IMR-90 (cell line): ENCODE measurements around the gene C22orf39. TPM values are rescaled to one million over a fixed set of nuclear protein-coding genes. Genes with fewer than 3 reads are reported as not detected.

Experiments
- ATAC-seq: fragments of 200-7000 bp; cut with Tn5 transposase; 2 replicates; pipeline ENCODE4 v1.9.1; 2020; ENCODE audit warnings: low read depth, mild to moderate bottlenecking, moderate library complexity
- BruUV-seq: library from RNA; stranded (reverse); fragments of 400-500 nt; replicated peaks from 2 replicates; lab custom pipeline; 2021; lab: Mats Ljungman, UMichigan
- CTCF ChIA-PET: fragments of 300-600 bp; formaldehyde crosslinking; extraction: SDS; loops from one replicate; lab custom pipeline; 2021; ENCODE audit warnings: antibody characterized with exemption; lab: Yijun Ruan, JAX
- POLR2A ChIA-PET: fragments of 300-600 bp; sonication (Branson Sonifier 250); formaldehyde crosslinking; loops from one replicate; lab custom pipeline; 2022; ENCODE audit warnings: antibody characterized with exemption; ENCODE audit not compliant: unreplicated experiment; lab: Charles Lee
- DNase-seq: peaks from one replicate; pipeline ENCODE4 v3.0.0; 2013
- H2AFZ ChIP-seq: replicated peaks from 2 replicates; pipeline ENCODE3; 2013; ENCODE audit warnings: low read length, mild to moderate bottlenecking; ENCODE audit not compliant: poor library complexity
- H2AK5ac ChIP-seq: 2 replicates; pipeline ENCODE4 v1.6.1; 2013; ENCODE audit warnings: low read depth, low read length, inconsistent platforms
- H2AK9ac ChIP-seq: replicated peaks from 2 replicates; pipeline ENCODE3; 2013; ENCODE audit warnings: mild to moderate bottlenecking, low read depth, low read length, moderate library complexity; ENCODE audit not compliant: poor library complexity
- H2BK120ac ChIP-seq: 2 replicates; pipeline ENCODE4 v1.6.1; 2013; ENCODE audit warnings: low read depth, low read length, inconsistent platforms
- H2BK15ac ChIP-seq: 3 replicates; pipeline ENCODE4 v1.6.1; 2013; ENCODE audit warnings: low read depth, low read length, inconsistent platforms
- H2BK20ac ChIP-seq: 2 replicates; pipeline ENCODE4 v1.6.1; 2013; ENCODE audit warnings: low read depth, mild to moderate bottlenecking, inconsistent platforms, low read length, moderate library complexity
- H2BK5ac ChIP-seq: 2 replicates; pipeline ENCODE4 v1.6.1; 2013; ENCODE audit warnings: mild to moderate bottlenecking, low read depth, low read length, inconsistent platforms; ENCODE audit not compliant: poor library complexity, severe bottlenecking
- H3K14ac ChIP-seq: replicated peaks from 2 replicates; pipeline ENCODE4 v1.6.1; 2013; ENCODE audit warnings: low read depth, low read length, inconsistent platforms
- H3K18ac ChIP-seq: 2 replicates; pipeline ENCODE4 v1.6.1; 2013; ENCODE audit warnings: low read depth, low read length, control low read depth
- H3K23ac ChIP-seq: 2 replicates; pipeline ENCODE4 v1.6.1; 2013; ENCODE audit warnings: low read depth, low read length, inconsistent platforms
- H3K27ac ChIP-seq: 2 replicates; pipeline ENCODE4 v1.5.1; 2013; ENCODE audit warnings: mild to moderate bottlenecking, control low read depth, low read length; ENCODE audit not compliant: insufficient read depth
- H3K27me3 ChIP-seq: 2 replicates; pipeline ENCODE4 v1.6.1; 2013; ENCODE audit warnings: low read length; ENCODE audit not compliant: control insufficient read depth, insufficient read depth
- H3K36me3 ChIP-seq: 2 replicates; pipeline ENCODE4 v1.6.1; 2013; ENCODE audit warnings: low read length, mixed read lengths; ENCODE audit not compliant: control insufficient read depth, insufficient read depth
- H3K4ac ChIP-seq: 2 replicates; pipeline ENCODE4 v1.6.1; 2013; ENCODE audit warnings: low read depth, low read length, inconsistent platforms
- H3K4me1 ChIP-seq: 2 replicates; pipeline ENCODE4 v1.6.1; 2013; ENCODE audit warnings: low read length, mixed read lengths; ENCODE audit not compliant: control insufficient read depth, insufficient read depth
- H3K4me2 ChIP-seq: 2 replicates; pipeline ENCODE4 v1.6.1; 2013; ENCODE audit warnings: low read depth, mild to moderate bottlenecking, control low read depth, low read length, moderate library complexity
- H3K4me3 ChIP-seq: 2 replicates; pipeline ENCODE4 v1.5.1; 2013; ENCODE audit warnings: low read depth, mild to moderate bottlenecking, control low read depth, low read length, moderate library complexity; ENCODE audit not compliant: insufficient read depth
- H3K56ac ChIP-seq: 2 replicates; pipeline ENCODE4 v1.6.1; 2013; ENCODE audit warnings: low read length, inconsistent platforms; ENCODE audit not compliant: insufficient read depth; ENCODE audit errors: extremely low read depth
- H3K79me1 ChIP-seq, 2 experiments: 2 replicates each; pipeline ENCODE4 v1.6.1; 2013; ENCODE audit warnings: low read length in 2 of 2, inconsistent platforms in 1 of 2, low read depth in 1 of 2
- H3K9ac ChIP-seq: 2 replicates; pipeline ENCODE4 v1.6.1; 2013; ENCODE audit warnings: low read depth, low read length, control low read depth
- H3K9me1 ChIP-seq: 2 replicates; pipeline ENCODE4 v1.6.1; 2013; ENCODE audit warnings: low read length, inconsistent platforms; ENCODE audit not compliant: insufficient read depth
- H3K9me3 ChIP-seq: 2 replicates; pipeline ENCODE4 v1.6.1; 2013; ENCODE audit warnings: low read length; ENCODE audit not compliant: control insufficient read depth, insufficient read depth
- H4K20me1 ChIP-seq: 2 replicates; pipeline ENCODE4 v1.6.1; 2013; ENCODE audit warnings: low read length, inconsistent platforms; ENCODE audit not compliant: insufficient read depth
- H4K5ac ChIP-seq: 2 replicates; pipeline ENCODE4 v1.6.1; 2013; ENCODE audit warnings: mild to moderate bottlenecking, low read depth, low read length, control low read depth
- H4K8ac ChIP-seq, 2 experiments: 2 replicates each; pipeline ENCODE4 v1.6.1; 2013; ENCODE audit warnings: low read depth in 2 of 2, low read length in 2 of 2, control low read depth in 1 of 2, inconsistent platforms in 1 of 2
- H4K91ac ChIP-seq: 2 replicates; pipeline ENCODE4 v1.6.1; 2013; ENCODE audit warnings: low read depth, low read length, inconsistent platforms; ENCODE audit not compliant: insufficient read depth
- CHD1 ChIP-seq: IDR thresholded peaks from 2 replicates; pipeline ENCODE4 v1.6.1; 2012; ENCODE audit warnings: low read depth, low read length, improper control_type of control experiment
- MAFK ChIP-seq: IDR thresholded peaks from 2 replicates; pipeline ENCODE4 v1.6.1; 2012; ENCODE audit warnings: low read depth, low read length, improper control_type of control experiment
- MAZ ChIP-seq: IDR thresholded peaks from 2 replicates; pipeline ENCODE4 v1.6.1; 2012; ENCODE audit warnings: low read depth, mild to moderate bottlenecking, low read length, improper control_type of control experiment, moderate library complexity, borderline replicate concordance
- MXI1 ChIP-seq: IDR thresholded peaks from 2 replicates; pipeline ENCODE4 v1.6.1; 2012; ENCODE audit warnings: low read depth, mild to moderate bottlenecking, low read length, moderate library complexity, borderline replicate concordance
- NFE2L2 ChIP-seq: fragments of 150-350 bp; IDR thresholded peaks from 2 replicates; pipeline ENCODE4 v1.6.1; 2016; ENCODE audit warnings: low read depth, mild to moderate bottlenecking, low read length
- POLR2A ChIP-seq: IDR thresholded peaks from 2 replicates; pipeline ENCODE4 v1.6.1; 2012; ENCODE audit warnings: mild to moderate bottlenecking, low read depth, low read length
- RAD21 ChIP-seq: IDR thresholded peaks from 2 replicates; pipeline ENCODE4 v1.6.1; 2012; ENCODE audit warnings: low read length, improper control_type of control experiment
- RCOR1 ChIP-seq: IDR thresholded peaks from 2 replicates; pipeline ENCODE4 v1.6.1; 2012; ENCODE audit warnings: mild to moderate bottlenecking, low read length, improper control_type of control experiment; ENCODE audit not compliant: insufficient replicate concordance
- RFX5 ChIP-seq: IDR thresholded peaks from 2 replicates; pipeline ENCODE4 v1.8.0; 2012; ENCODE audit warnings: low read depth, mild to moderate bottlenecking, low read length, moderate library complexity
- SMC3 ChIP-seq: fragments of 150-350 bp; IDR thresholded peaks from 2 replicates; pipeline ENCODE4 v1.6.1; 2016; ENCODE audit warnings: low read depth, mild to moderate bottlenecking, antibody characterized with exemption, low read length, moderate library complexity
- WGBS, 2 experiments: methylation state at CpG; one replicate each; pipeline versions ENCODE4 v1.1.5 to v1.1.7; 2013; ENCODE audit warnings: missing lambda C conversion rate in 2 of 2; ENCODE audit not compliant: insufficient read length in 1 of 2; ENCODE audit errors: extremely low coverage in 2 of 2; 5-methylcytosine and 5-hydroxymethylcytosine counted together
- dilution Hi-C: fragments of 300-500 bp; cut with HindIII; formaldehyde crosslinking; loops from one replicate; pipeline ENCODE4 v1.14.3; 2018; ENCODE audit warnings: low sequenced_read_pairs; ENCODE audit not compliant: unreplicated experiment
- in situ Hi-C: fragments of 300-500 bp; cut with MboI; formaldehyde crosslinking; loops from 3 replicates; pipeline ENCODE4 v1.14.3; 2019; ENCODE audit warnings: low sequenced_read_pairs, inconsistent platforms, mixed read lengths
- intact Hi-C: fragments of 100-400 bp; cut with micrococcal nuclease; formaldehyde crosslinking; loops from 2 replicates; pipeline ENCODE4 v1.10.0; 2022
- polyA plus RNA-seq, 3 experiments: library from polyadenylated mRNA; depleted of rRNA; stranded (reverse); fragments of >200 nt; gene quantifications; 2 replicates each; pipeline ENCODE4 v1.2.3, GENCODE V29; 2012; ENCODE audit warnings: low replicate concordance in 1 of 3
- total RNA-seq: library from RNA; depleted of rRNA; stranded (reverse); fragments of >200 nt; gene quantifications from 2 replicates; pipeline ENCODE4 v1.2.3, GENCODE V29; 2012
- TF ChIP-seq, protein P1 (sequence below): conservative IDR thresholded peaks from 2 replicates; pipeline ENCODE4 v1.5.1; 2012; ENCODE audit warnings: mild to moderate bottlenecking, low read depth, low read length, improper control_type of control experiment
- TF ChIP-seq, protein P2 (sequence below): fragments of 150-350 bp; IDR thresholded peaks from 2 replicates; pipeline ENCODE4 v1.6.1; 2016; ENCODE audit warnings: low read depth, mild to moderate bottlenecking, low read length, moderate library complexity, borderline replicate concordance

C22orf39 gene
- total and polyA plus RNA-seq, 2 of the 4 experiments (the other 2 are of a cell fraction): 8.2 to 8.9 TPM

DNA sequence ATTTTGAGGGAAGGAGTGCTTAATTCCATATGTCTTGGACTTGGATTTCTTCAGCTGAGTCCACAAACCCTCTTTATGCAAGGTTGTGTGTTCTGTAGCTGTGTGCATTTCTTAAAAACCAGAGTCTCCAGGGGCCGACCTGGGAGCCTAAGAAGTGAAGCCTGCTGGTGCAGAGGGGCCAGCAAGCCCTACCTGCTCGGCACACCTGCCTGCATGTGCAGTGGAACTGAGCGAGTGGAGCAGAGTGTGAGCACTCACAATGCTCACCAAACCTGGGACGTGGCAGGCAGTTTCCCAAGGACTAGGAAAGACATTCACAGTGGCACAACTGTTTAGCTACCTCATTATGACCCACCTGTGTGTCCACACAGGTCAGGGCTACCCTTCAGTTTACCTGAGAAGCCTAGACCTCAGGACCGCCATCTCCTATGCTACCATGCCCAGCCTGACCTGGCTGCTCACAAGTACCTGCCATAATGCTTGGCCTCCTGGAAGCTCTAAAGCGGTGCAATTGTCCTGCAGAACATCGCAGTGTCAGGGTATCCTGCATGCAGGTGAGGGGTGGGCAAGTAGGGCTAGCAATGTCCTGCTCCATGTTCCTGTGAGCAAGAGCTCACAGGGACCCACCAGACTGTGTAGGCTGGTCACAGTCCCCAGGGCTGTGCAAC lies 3.8 kb downstream of the C22orf39 start:
- no peak overlapping the region for H3K4me3 ChIP-seq
- H3K18ac ChIP-seq: no peak overlapping the region
- no peak overlapping the region for H3K14ac ChIP-seq
- intact Hi-C loops (no loop called here), dilution Hi-C loops (no loop called here), in situ Hi-C loops (loop anchor here (10.0 kb wide), 1 partner anchor 59 kb away; no protein-coding TSS in a partner anchor)
- H3K27ac ChIP-seq: no peak overlapping the region
- 100% methylated on average over 3 of the region's 7 CpGs; no CpG with 5 or more reads in 1 of the 2 experiments for WGBS, 2 experiments
- no peak overlapping the region for H2AK5ac ChIP-seq
- H2BK15ac ChIP-seq: no peak overlapping the region
- BruUV-seq: no TSS peak
- no peak overlapping the region for H3K9ac ChIP-seq
- H2AK9ac ChIP-seq: no peak overlapping the region
- H3K9me3 ChIP-seq: no peaks in the 10 kb centered on the region
- H2BK5ac ChIP-seq: no peak overlapping the region
- no peak overlapping the region for H2BK20ac ChIP-seq
- H2AFZ ChIP-seq: no peak overlapping the region
- peaks cover 36 to 64% of the 10 kb centered on the region in 2 experiments for H3K79me1 ChIP-seq
- no peak overlapping the region for H4K91ac ChIP-seq
- no peak overlapping the region for H4K5ac ChIP-seq
- H3K56ac ChIP-seq: no peak overlapping the region
- ChIA-PET POLR2A (no interaction called here), CTCF (interaction anchor here (0.6 kb wide), 1 partner anchor 47 kb away, joined by 3 read pairs; no protein-coding TSS in a partner anchor)
- H3K27me3 ChIP-seq: no peaks in the 10 kb centered on the region
- H3K4me1 ChIP-seq: peaks cover 9% of the 10 kb centered on the region
- H3K9me1 ChIP-seq: peaks cover 9% of the 10 kb centered on the region; the same call in 1 of the 2 replicates
- no peak for TF ChIP-seq POLR2A
- TF ChIP-seq MAFK: no peak
- no peak for TF ChIP-seq RAD21
- no peak for TF ChIP-seq MAZ
- no peak for TF ChIP-seq RFX5
- TF ChIP-seq, protein P1, sequence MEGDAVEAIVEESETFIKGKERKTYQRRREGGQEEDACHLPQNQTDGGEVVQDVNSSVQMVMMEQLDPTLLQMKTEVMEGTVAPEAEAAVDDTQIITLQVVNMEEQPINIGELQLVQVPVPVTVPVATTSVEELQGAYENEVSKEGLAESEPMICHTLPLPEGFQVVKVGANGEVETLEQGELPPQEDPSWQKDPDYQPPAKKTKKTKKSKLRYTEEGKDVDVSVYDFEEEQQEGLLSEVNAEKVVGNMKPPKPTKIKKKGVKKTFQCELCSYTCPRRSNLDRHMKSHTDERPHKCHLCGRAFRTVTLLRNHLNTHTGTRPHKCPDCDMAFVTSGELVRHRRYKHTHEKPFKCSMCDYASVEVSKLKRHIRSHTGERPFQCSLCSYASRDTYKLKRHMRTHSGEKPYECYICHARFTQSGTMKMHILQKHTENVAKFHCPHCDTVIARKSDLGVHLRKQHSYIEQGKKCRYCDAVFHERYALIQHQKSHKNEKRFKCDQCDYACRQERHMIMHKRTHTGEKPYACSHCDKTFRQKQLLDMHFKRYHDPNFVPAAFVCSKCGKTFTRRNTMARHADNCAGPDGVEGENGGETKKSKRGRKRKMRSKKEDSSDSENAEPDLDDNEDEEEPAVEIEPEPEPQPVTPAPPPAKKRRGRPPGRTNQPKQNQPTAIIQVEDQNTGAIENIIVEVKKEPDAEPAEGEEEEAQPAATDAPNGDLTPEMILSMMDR: no peak
- no peak for TF ChIP-seq SMC3
- no peak for TF ChIP-seq NFE2L2
- TF ChIP-seq, protein P2, sequence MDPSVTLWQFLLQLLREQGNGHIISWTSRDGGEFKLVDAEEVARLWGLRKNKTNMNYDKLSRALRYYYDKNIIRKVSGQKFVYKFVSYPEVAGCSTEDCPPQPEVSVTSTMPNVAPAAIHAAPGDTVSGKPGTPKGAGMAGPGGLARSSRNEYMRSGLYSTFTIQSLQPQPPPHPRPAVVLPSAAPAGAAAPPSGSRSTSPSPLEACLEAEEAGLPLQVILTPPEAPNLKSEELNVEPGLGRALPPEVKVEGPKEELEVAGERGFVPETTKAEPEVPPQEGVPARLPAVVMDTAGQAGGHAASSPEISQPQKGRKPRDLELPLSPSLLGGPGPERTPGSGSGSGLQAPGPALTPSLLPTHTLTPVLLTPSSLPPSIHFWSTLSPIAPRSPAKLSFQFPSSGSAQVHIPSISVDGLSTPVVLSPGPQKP: no peak
- TF ChIP-seq MXI1: no peak
- no peak for TF ChIP-seq CHD1
- TF ChIP-seq RCOR1: no peak
- no peak overlapping the region for H2BK120ac ChIP-seq
- no peak overlapping the region for H3K4me2 ChIP-seq
- H3K4ac ChIP-seq: no peak overlapping the region
- H3K23ac ChIP-seq: no peak overlapping the region
- H3K36me3 ChIP-seq: peaks cover 17% of the 10 kb centered on the region
- no peak overlapping the region for H4K8ac ChIP-seq
- H4K20me1 ChIP-seq: peaks cover 17% of the 10 kb centered on the region
- no peak for DNase-seq
- no peak for ATAC-seq
